ENCODE measurements around the gene MGAT5.

Gene MGAT5

DNA sequence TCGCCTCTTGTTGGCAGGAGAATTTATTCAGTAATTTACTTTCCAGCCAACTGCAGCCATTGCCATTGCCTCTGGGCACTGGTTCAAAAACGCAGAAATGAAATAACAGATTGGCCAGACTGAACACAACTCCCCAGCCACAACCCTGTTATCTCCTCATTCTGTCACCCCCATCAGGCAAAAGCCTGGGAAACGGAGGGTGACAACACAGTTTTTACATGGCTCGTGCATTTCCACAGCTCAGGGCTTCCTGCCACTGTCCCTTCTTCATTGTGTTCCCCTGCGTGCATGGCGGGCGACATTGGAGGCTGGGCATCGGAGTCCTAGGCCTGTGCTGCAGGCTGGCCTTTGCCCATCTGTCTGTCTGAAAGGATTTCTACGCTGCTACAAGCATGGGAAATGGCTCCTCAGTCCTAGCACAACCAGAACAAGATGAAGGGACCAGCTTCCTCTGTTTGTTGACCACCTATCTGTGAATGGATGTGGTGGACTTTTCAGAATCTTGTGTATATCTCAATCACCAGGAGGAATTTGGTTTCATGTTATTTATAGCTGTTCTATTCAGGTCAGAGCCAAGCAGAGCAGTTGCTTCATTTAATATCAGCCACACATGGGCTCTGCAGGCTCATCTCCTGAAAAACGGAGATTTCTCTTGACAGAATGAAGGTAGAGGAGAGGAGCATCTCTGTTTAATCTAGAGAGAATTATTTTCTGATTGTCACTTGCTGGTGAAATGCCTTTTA lies 107.0 kb downstream of the MGAT5 start:
- no CpG with 5 or more reads among the region's 10 CpGs for WGBS, 2 donors (ENCODE audit: extremely low coverage in 2 of 2, insufficient read length in 2 of 2, insufficient replicate concordance in 1 of 2)
- Histone ChIP-seq H3K36me3 (replicated peaks in 1 of 2; ENCODE audit: control insufficient read depth in 2 of 2, insufficient read depth in 2 of 2, low read length in 2 of 2) (peaks cover 4 to 30% of the 10 kb centered on the region in 2 donors), H3K4ac (ENCODE audit: low read length) (no peak overlapping the region), H4K8ac (ENCODE audit: low read depth, low read length) (no peak overlapping the region), H3K9me3 (replicated peaks in 1 of 2; ENCODE audit: control insufficient read depth in 2 of 2, insufficient read depth in 1 of 2, low read depth in 1 of 2, low read length in 2 of 2) (no peaks in the 10 kb centered on the region), H3K9ac (ENCODE audit: low read depth, low read length, poor library complexity) (no peak overlapping the region), H3K4me3 (ENCODE audit: low read length in 2 of 2) (no peak overlapping the region), H3K14ac (ENCODE audit: low read length) (no peak overlapping the region), H3K79me1 (ENCODE audit: low read depth, low read length) (no peaks in the 10 kb centered on the region), H2BK5ac (ENCODE audit: low read length) (no peak overlapping the region), H2BK120ac (ENCODE audit: low read depth, low read length) (no peak overlapping the region), H2BK12ac (ENCODE audit: low read length) (no peak overlapping the region), H3K27me3 (ENCODE audit: control insufficient read depth in 3 of 3, insufficient read depth in 3 of 3, low read depth in 1 of 3, low read length in 3 of 3) (no peaks in the 10 kb centered on the region), H2AK5ac (ENCODE audit: low read depth, low read length) (no peak overlapping the region), H3K27ac (replicated peaks; ENCODE audit: low read length) (no peak overlapping the region), H3K4me2 (ENCODE audit: insufficient read depth, low read length, poor library complexity, severe bottlenecking) (no peak overlapping the region), H4K91ac (ENCODE audit: low read depth, low read length, poor library complexity) (no peak overlapping the region), H2BK15ac (ENCODE audit: low read length) (no peak overlapping the region), H2AFZ (ENCODE audit: low read length) (no peak overlapping the region), H3K23ac (ENCODE audit: low read depth, low read length, poor library complexity) (no peak overlapping the region), H3K18ac (ENCODE audit: low read length) (no peak overlapping the region), H3K4me1 (ENCODE audit: control insufficient read depth in 2 of 2, insufficient read depth in 1 of 2, low read depth in 1 of 2, low read length in 2 of 2) (peaks cover 0 to 3% of the 10 kb centered on the region in 2 donors)
- DNase-seq (ENCODE audit: low spot score): no peak

DNA sequence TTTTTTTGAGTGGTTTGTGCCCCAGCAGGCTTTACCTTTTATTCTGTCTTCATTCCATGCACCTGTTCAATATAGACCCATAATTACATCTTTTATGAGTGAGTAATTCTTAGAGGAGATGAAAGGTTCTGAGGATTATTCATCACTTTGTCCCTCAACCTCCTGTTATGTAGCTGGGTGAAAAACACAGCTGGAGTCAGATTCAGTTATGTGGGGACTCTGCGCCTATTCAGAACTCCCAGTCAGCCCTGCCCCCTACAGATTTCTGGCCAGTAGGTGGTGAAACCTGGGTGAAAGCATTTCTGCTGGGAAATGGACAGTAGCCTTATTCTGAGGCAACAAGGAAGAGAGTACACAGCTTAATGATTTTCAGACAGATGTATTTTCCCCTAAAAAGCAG lies 107.8 kb downstream of the MGAT5 start:
- Histone ChIP-seq H3K18ac (ENCODE audit: low read length) (no peak overlapping the region), H3K27ac (replicated peaks; ENCODE audit: low read length) (no peak overlapping the region)
- WGBS, 2 donors (ENCODE audit: extremely low coverage in 2 of 2, insufficient read length in 2 of 2, insufficient replicate concordance in 1 of 2): no CpG with 5 or more reads among the region's 1 CpG

DNA sequence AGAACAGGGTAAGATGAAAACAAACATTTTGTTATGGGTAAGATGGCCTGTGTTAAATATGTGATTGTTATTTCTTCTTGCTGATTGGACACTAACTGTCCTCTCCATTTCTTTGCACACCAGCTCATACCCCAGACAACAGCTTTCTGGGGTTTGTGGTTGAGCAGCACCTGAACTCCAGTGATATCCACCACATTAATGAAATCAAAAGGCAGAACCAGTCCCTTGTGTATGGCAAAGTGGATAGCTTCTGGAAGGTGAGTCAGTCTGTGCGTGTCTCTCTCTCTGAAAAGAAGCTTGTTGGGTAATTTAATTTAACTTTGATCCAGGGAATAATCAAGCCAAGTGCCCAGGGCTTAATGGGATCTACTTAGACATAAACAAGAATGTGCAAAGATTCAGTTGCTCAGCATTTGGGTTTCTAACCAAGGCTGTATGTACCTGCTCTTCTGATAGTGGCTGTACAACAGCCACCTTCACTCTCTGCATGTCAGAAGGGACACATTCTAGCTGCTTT lies 108.3 kb downstream of the MGAT5 start:
- peaks cover 4 to 29% of the 10 kb centered on the region in 2 donors for H3K36me3 ChIP-seq (replicated peaks in 1 of 2; ENCODE audit: control insufficient read depth in 2 of 2, insufficient read depth in 2 of 2, low read length in 2 of 2)
- H2BK12ac ChIP-seq (ENCODE audit: low read length): no peak overlapping the region
- H3K4me1 ChIP-seq (ENCODE audit: control insufficient read depth in 2 of 2, insufficient read depth in 1 of 2, low read depth in 1 of 2, low read length in 2 of 2): peaks cover 0 to 3% of the 10 kb centered on the region in 2 donors
- H3K4ac ChIP-seq (ENCODE audit: low read length): no peak overlapping the region
- H2BK5ac ChIP-seq (ENCODE audit: low read length): no peak overlapping the region
- H3K18ac ChIP-seq (ENCODE audit: low read length): no peak overlapping the region
- H3K23ac ChIP-seq (ENCODE audit: low read depth, low read length, poor library complexity): no peak overlapping the region
- H2AFZ ChIP-seq (ENCODE audit: low read length): no peak overlapping the region
- no peaks in the 10 kb centered on the region for H3K27me3 ChIP-seq (ENCODE audit: control insufficient read depth in 3 of 3, insufficient read depth in 3 of 3, low read depth in 1 of 3, low read length in 3 of 3)
- no peak overlapping the region for H2BK15ac ChIP-seq (ENCODE audit: low read length)
- no peak overlapping the region for H3K9ac ChIP-seq (ENCODE audit: low read depth, low read length, poor library complexity)
- no peaks in the 10 kb centered on the region for H3K79me1 ChIP-seq (ENCODE audit: low read depth, low read length)
- H4K8ac ChIP-seq (ENCODE audit: low read depth, low read length): no peak overlapping the region
- H3K4me3 ChIP-seq (ENCODE audit: low read length in 2 of 2): no peak overlapping the region
- H4K91ac ChIP-seq (ENCODE audit: low read depth, low read length, poor library complexity): no peak overlapping the region
- no peaks in the 10 kb centered on the region for H3K9me3 ChIP-seq (replicated peaks in 1 of 2; ENCODE audit: control insufficient read depth in 2 of 2, insufficient read depth in 1 of 2, low read depth in 1 of 2, low read length in 2 of 2)
- no peak overlapping the region for H2BK120ac ChIP-seq (ENCODE audit: low read depth, low read length)
- no CpG with 5 or more reads among the region's 1 CpG for WGBS, 2 donors (ENCODE audit: extremely low coverage in 2 of 2, insufficient read length in 2 of 2, insufficient replicate concordance in 1 of 2)
- DNase-seq (ENCODE audit: low spot score): no peak
- H3K27ac ChIP-seq (replicated peaks; ENCODE audit: low read length): no peak overlapping the region
- H3K14ac ChIP-seq (ENCODE audit: low read length): no peak overlapping the region
- H3K4me2 ChIP-seq (ENCODE audit: insufficient read depth, low read length, poor library complexity, severe bottlenecking): no peak overlapping the region
- no peak overlapping the region for H2AK5ac ChIP-seq (ENCODE audit: low read depth, low read length)

More for the DNA sequence above, 107.8 kb downstream of the MGAT5 start:
- no peak overlapping the region for H2BK12ac ChIP-seq (ENCODE audit: low read length)
- no peaks in the 10 kb centered on the region for H3K27me3 ChIP-seq (ENCODE audit: control insufficient read depth in 3 of 3, insufficient read depth in 3 of 3, low read depth in 1 of 3, low read length in 3 of 3)
- H3K79me1 ChIP-seq (ENCODE audit: low read depth, low read length): no peaks in the 10 kb centered on the region
- H3K14ac ChIP-seq (ENCODE audit: low read length): no peak overlapping the region
- no peak overlapping the region for H2AFZ ChIP-seq (ENCODE audit: low read length)
- peaks cover 4 to 29% of the 10 kb centered on the region in 2 donors for H3K36me3 ChIP-seq (replicated peaks in 1 of 2; ENCODE audit: control insufficient read depth in 2 of 2, insufficient read depth in 2 of 2, low read length in 2 of 2)
- no peaks in the 10 kb centered on the region for H3K9me3 ChIP-seq (replicated peaks in 1 of 2; ENCODE audit: control insufficient read depth in 2 of 2, insufficient read depth in 1 of 2, low read depth in 1 of 2, low read length in 2 of 2)
- H2BK5ac ChIP-seq (ENCODE audit: low read length): no peak overlapping the region
- no peak overlapping the region for H2AK5ac ChIP-seq (ENCODE audit: low read depth, low read length)
- H3K9ac ChIP-seq (ENCODE audit: low read depth, low read length, poor library complexity): no peak overlapping the region
- no peak overlapping the region for H3K23ac ChIP-seq (ENCODE audit: low read depth, low read length, poor library complexity)
- DNase-seq (ENCODE audit: low spot score): no peak
- peaks cover 0 to 3% of the 10 kb centered on the region in 2 donors for H3K4me1 ChIP-seq (ENCODE audit: control insufficient read depth in 2 of 2, insufficient read depth in 1 of 2, low read depth in 1 of 2, low read length in 2 of 2)
- H4K91ac ChIP-seq (ENCODE audit: low read depth, low read length, poor library complexity): no peak overlapping the region
- H4K8ac ChIP-seq (ENCODE audit: low read depth, low read length): no peak overlapping the region
- H3K4me2 ChIP-seq (ENCODE audit: insufficient read depth, low read length, poor library complexity, severe bottlenecking): no peak overlapping the region
- H3K4ac ChIP-seq (ENCODE audit: low read length): no peak overlapping the region
- no peak overlapping the region for H2BK15ac ChIP-seq (ENCODE audit: low read length)
- no peak overlapping the region for H3K4me3 ChIP-seq (ENCODE audit: low read length in 2 of 2)
- no peak overlapping the region for H2BK120ac ChIP-seq (ENCODE audit: low read depth, low read length)

- Histone ChIP-seq H3K14ac (ENCODE audit: low read length) (no peak overlapping the region), H2BK15ac (ENCODE audit: low read length) (no peak overlapping the region), H3K4ac (ENCODE audit: low read length) (no peak overlapping the region), H3K9me3 (replicated peaks in 1 of 2; ENCODE audit: control insufficient read depth in 2 of 2, insufficient read depth in 1 of 2, low read depth in 1 of 2, low read length in 2 of 2) (no peaks in the 10 kb centered on the region), H3K27me3 (ENCODE audit: control insufficient read depth in 3 of 3, insufficient read depth in 3 of 3, low read depth in 1 of 3, low read length in 3 of 3) (no peaks in the 10 kb centered on the region), H3K4me3 (ENCODE audit: low read length in 2 of 2) (no peak overlapping the region), H3K79me1 (ENCODE audit: low read depth, low read length) (no peaks in the 10 kb centered on the region), H2AFZ (ENCODE audit: low read length) (no peak overlapping the region), H2BK12ac (ENCODE audit: low read length) (no peak overlapping the region), H3K4me2 (ENCODE audit: insufficient read depth, low read length, poor library complexity, severe bottlenecking) (no peak overlapping the region), H3K36me3 (replicated peaks in 1 of 2; ENCODE audit: control insufficient read depth in 2 of 2, insufficient read depth in 2 of 2, low read length in 2 of 2) (peaks cover 4 to 29% of the 10 kb centered on the region in 2 donors), H3K23ac (ENCODE audit: low read depth, low read length, poor library complexity) (no peak overlapping the region), H3K4me1 (ENCODE audit: control insufficient read depth in 2 of 2, insufficient read depth in 1 of 2, low read depth in 1 of 2, low read length in 2 of 2) (peaks cover 0 to 3% of the 10 kb centered on the region in 2 donors), H2AK5ac (ENCODE audit: low read depth, low read length) (no peak overlapping the region), H4K8ac (ENCODE audit: low read depth, low read length) (no peak overlapping the region), H2BK120ac (ENCODE audit: low read depth, low read length) (no peak overlapping the region), H3K9ac (ENCODE audit: low read depth, low read length, poor library complexity) (no peak overlapping the region), H3K27ac (replicated peaks; ENCODE audit: low read length) (no peak overlapping the region), H3K18ac (ENCODE audit: low read length) (no peak overlapping the region), H2BK5ac (ENCODE audit: low read length) (no peak overlapping the region), H4K91ac (ENCODE audit: low read depth, low read length, poor library complexity) (no peak overlapping the region)
- DNase-seq (ENCODE audit: low spot score): no peak
- WGBS, 2 donors (ENCODE audit: extremely low coverage in 2 of 2, insufficient read length in 2 of 2, insufficient replicate concordance in 1 of 2): no CpG with 5 or more reads among the region's 1 CpG
Measured at GRCh38 chr2:134362740-134363139, 108.9 kb downstream of the MGAT5 start.
